Measurements from ENCODE around the gene FBXL12. TPM values are rescaled to one million over a fixed set of nuclear protein-coding genes. Genes with fewer than 3 reads are reported as not detected.
A peak's percentile ranks its signal among the peaks of the same experiment; 100 is the strongest.

Gene FBXL12
- total RNA-seq, 1 donor from 2014 or later = 64.4 TPM

DNA sequence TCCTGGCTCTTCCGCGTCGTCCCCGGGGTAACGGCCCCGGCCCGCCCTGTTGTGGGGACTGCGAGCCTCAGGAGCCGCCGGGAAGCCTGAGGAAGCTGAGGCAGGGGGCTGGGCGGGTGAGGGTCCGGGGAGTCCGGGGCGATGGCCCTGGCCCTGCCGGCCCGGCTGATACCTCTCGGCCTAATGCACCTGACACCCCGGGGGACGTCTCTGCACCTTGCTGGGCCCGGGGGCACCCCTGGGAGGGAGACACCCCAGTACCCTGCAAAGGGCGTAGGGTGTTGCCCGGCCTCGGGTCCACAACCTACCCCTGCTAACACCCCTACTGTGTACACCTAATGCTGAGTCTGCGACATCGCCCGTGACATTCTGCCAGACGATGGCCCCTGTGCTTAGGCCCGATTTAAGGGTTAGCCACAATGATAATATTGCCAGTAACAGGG is 16.6 kb upstream of the FBXL12 start:
- no peaks in the 10 kb centered on the region for H3K9me3 ChIP-seq
- H3K36me3 ChIP-seq = peaks cover 20 to 24% of the 10 kb centered on the region in 2 donors
- H3K4me1 ChIP-seq = peaks cover 8 to 9% of the 10 kb centered on the region in 2 donors
- TF ChIP-seq CTCF (IDR thresholded peaks at IDR 0.05) = no peak
- peak overlapping the region; percentile 55 to 74 for H3K27ac ChIP-seq
- DNase-seq (ENCODE audit: low spot score in 2 of 2) = no peak
- intact Hi-C loops (cut with DNase I) = loop anchor here (1.0 kb wide), 3 partner anchors 8 to 43 kb away; partner anchors contain the start of genes FBXL12 and UBL5
- H3K27me3 ChIP-seq = no peaks in the 10 kb centered on the region
- H3K4me3 ChIP-seq = peak overlapping the region; percentile 84 to 96

GRCh38 chr19:9834726-9835506 is 16.0 kb upstream of the FBXL12 start, which contains the start of gene PIN1:
PIN1 (plus strand) TSS chr19:9835318; CDS start chr19:9835345, 27 bp downstream.
- peak; percentile 66 to 77 (median 68) for TF ChIP-seq CTCF (IDR thresholded peaks at IDR 0.05)
- Histone ChIP-seq H3K9me3 (no peaks in the 10 kb centered on the region), H3K27ac (peak within 1 kb of the TSS; percentile 73 to 74), H3K27me3 (no peaks in the 10 kb centered on the region), H3K4me1 (peaks cover 8 to 9% of the 10 kb centered on the region in 2 donors), H3K4me3 (peak within 1 kb of the TSS; percentile 84 to 96), H3K36me3 (peaks cover 17 to 24% of the 10 kb centered on the region in 2 donors)
- intact Hi-C loops (cut with DNase I) = loop anchor here (1.0 kb wide), 3 partner anchors 8 to 43 kb away; partner anchors contain the start of genes FBXL12 and UBL5
- DNase-seq (ENCODE audit: low spot score in 2 of 2) = peak; percentile 97 to 100

- Histone ChIP-seq H3K4me1 (peaks cover 8 to 9% of the 10 kb centered on the region in 2 donors), H3K27me3 (no peaks in the 10 kb centered on the region), H3K36me3 (peaks cover 17 to 24% of the 10 kb centered on the region in 2 donors), H3K4me3 (peak overlapping the region; percentile 84 to 96), H3K9me3 (no peaks in the 10 kb centered on the region), H3K27ac (peak overlapping the region; percentile 38 to 73)
- intact Hi-C loops (cut with DNase I) = no loop called here
- TF ChIP-seq CTCF (IDR thresholded peaks at IDR 0.05) = no peak
- DNase-seq (ENCODE audit: low spot score in 2 of 2) = no peak
These were observed 15.4 kb upstream of the FBXL12 start for GRCh38 chr19:9834307-9834725.

DNA sequence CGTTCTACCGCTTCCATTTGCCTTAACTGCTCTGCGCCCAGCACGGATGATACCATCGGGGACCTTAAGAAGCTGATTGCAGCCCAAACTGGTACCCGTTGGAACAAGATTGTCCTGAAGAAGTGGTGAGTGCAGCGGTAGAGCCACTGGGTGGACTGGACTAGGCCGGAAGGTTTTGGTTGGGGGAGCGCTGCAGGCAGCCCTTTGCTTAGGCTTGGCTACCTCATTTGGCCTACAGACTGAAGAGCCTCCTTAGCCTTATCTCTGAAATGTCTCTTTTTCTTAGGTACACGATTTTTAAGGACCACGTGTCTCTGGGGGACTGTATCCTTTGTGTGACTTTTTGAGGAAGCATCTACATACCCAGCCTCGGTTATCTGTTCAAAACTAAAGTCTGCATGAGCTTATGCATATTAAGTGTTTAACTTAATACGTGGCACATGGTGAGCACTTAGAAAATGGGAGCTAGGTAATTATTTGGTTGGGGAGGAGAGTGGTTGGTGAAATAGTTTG is 9.7 kb upstream of the FBXL12 start:
- DNase-seq (ENCODE audit: low spot score in 2 of 2) = no peak
- Histone ChIP-seq H3K9me3 (no peaks in the 10 kb centered on the region), H3K27me3 (no peaks in the 10 kb centered on the region), H3K27ac (peak overlapping the region; percentile 74 to 85), H3K36me3 (peaks cover 7 to 14% of the 10 kb centered on the region in 2 donors), H3K4me1 (peaks cover 4 to 21% of the 10 kb centered on the region in 2 donors), H3K4me3 (peak overlapping the region; percentile 80 to 87)
- TF ChIP-seq CTCF (IDR thresholded peaks at IDR 0.05) = no peak
- intact Hi-C loops (cut with DNase I) = no loop called here

- Histone ChIP-seq H3K27me3 (no peaks in the 10 kb centered on the region), H3K36me3 (peaks cover 7 to 14% of the 10 kb centered on the region in 2 donors), H3K4me3 (peak within 1 kb of the TSS; percentile 80 to 87), H3K4me1 (peaks cover 4 to 21% of the 10 kb centered on the region in 2 donors), H3K27ac (peak within 1 kb of the TSS; percentile 74 to 85), H3K9me3 (no peaks in the 10 kb centered on the region)
- intact Hi-C loops (cut with DNase I) = loop anchor here (1.0 kb wide), 2 partner anchors 8 kb away; partner anchors contain the start of genes FBXL12 and PIN1
- peak; percentile 52 to 92 for DNase-seq (ENCODE audit: low spot score in 2 of 2)
- TF ChIP-seq CTCF (IDR thresholded peaks at IDR 0.05) = no peak
These were observed 8.7 kb upstream of the FBXL12 start, which contains the start of gene UBL5 for GRCh38 chr19:9827289-9828238. UBL5 (plus strand) TSS chr19:9827918; CDS start chr19:9828338, 420 bp downstream.
